T-cell (primary cell): ENCODE data around the gene GNG8. TPM values are rescaled to one million over a fixed set of nuclear protein-coding genes. Genes with fewer than 3 reads are reported as not detected.

Source experiments
- ATAC-seq, 4 experiments: fragments of 200-7000 bp in 3 of 4; fragments of 150-1000 bp in 1 of 4; cut with Tn5 transposase; replicated peaks in 1 of 4; 1 replicate in 3 of 4; 2 replicates in 1 of 4; pipeline ENCODE4 v1.10.0; 2021; ENCODE audit warnings: moderate library complexity in 3 of 4, mild to moderate bottlenecking in 2 of 4, moderate number of reproducible peaks in 1 of 4
- CTCF ChIA-PET, 2 donors: fragments of 300-600 bp; sonication (Branson Sonifier 250); formaldehyde crosslinking; loops; one replicate each; lab custom pipeline; 2022; ENCODE audit warnings: antibody characterized with exemption in 2 of 2; lab: Charles Lee
- POLR2A ChIA-PET, 2 donors: fragments of 300-600 bp; sonication (Branson Sonifier 250); formaldehyde crosslinking; loops; one replicate each; lab custom pipeline; 2022; ENCODE audit warnings: antibody characterized with exemption in 2 of 2; lab: Charles Lee
- DNase-seq, 35 experiments: peaks; one replicate each; pipeline versions ENCODE4 v3.0.0 to v3.0.0-alpha.2; 2013 to 2023
- H3K27ac ChIP-seq: one replicate; pipeline ENCODE4 v1.5.1; 2013; ENCODE audit warnings: low read length
- H3K27me3 ChIP-seq, 2 experiments: replicated peaks in 1 of 2; 1 replicate in 1 of 2; 2 replicates in 1 of 2; pipeline versions ENCODE4 v1.6.1 to v1.7.0; 2013; ENCODE audit warnings: low read length in 1 of 2, mixed read lengths in 1 of 2; ENCODE audit not compliant: control insufficient read depth in 2 of 2, insufficient read depth in 2 of 2; ENCODE audit errors: extremely low read depth in 1 of 2
- H3K36me3 ChIP-seq, 2 donors: 1 replicate in 1 of 2; 2 replicates in 1 of 2; pipeline versions ENCODE4 v1.6.1 to v1.7.0; 2013; ENCODE audit warnings: low read length in 1 of 2; ENCODE audit not compliant: control insufficient read depth in 2 of 2, insufficient read depth in 1 of 2; ENCODE audit errors: extremely low read depth in 1 of 2
- H3K4me1 ChIP-seq, 2 experiments: 1 replicate in 1 of 2; 2 replicates in 1 of 2; pipeline versions ENCODE4 v1.6.1 to v1.7.0; 2013; ENCODE audit warnings: low read length in 2 of 2, mixed read lengths in 1 of 2; ENCODE audit not compliant: insufficient read depth in 2 of 2, control insufficient read depth in 1 of 2; ENCODE audit errors: extremely low read depth in 1 of 2
- H3K4me3 ChIP-seq, 2 donors: 1 replicate in 1 of 2; 2 replicates in 1 of 2; pipeline versions ENCODE4 v1.5.1 to v1.7.0; 2013; ENCODE audit warnings: mild to moderate bottlenecking in 2 of 2, low read length in 1 of 2, moderate library complexity in 1 of 2; ENCODE audit not compliant: control insufficient read depth in 1 of 2; ENCODE audit errors: extremely low read depth in 1 of 2
- H3K9me3 ChIP-seq: 2 replicates; pipeline ENCODE4 v1.7.0; 2013
- H3K27ac Mint-ChIP-seq, 2 donors: one replicate each; pipeline ENCODE4 v1.8.0; 2020 to 2021; ENCODE audit warnings: mild to moderate bottlenecking in 2 of 2, mixed read lengths in 2 of 2
- H3K27me3 Mint-ChIP-seq, 2 donors: one replicate each; pipeline ENCODE4 v1.8.0; 2021 to 2022; ENCODE audit warnings: mixed read lengths in 2 of 2
- H3K36me3 Mint-ChIP-seq: one replicate; pipeline ENCODE4 v1.8.0; 2021; ENCODE audit warnings: mixed read lengths
- H3K4me1 Mint-ChIP-seq, 3 donors: one replicate each; pipeline ENCODE4 v1.8.0; 2020 to 2022; ENCODE audit warnings: mixed read lengths in 3 of 3, mild to moderate bottlenecking in 1 of 3
- H3K4me3 Mint-ChIP-seq, 3 donors: one replicate each; pipeline ENCODE4 v1.8.0; 2020 to 2022; ENCODE audit warnings: mild to moderate bottlenecking in 3 of 3, mixed read lengths in 3 of 3, moderate library complexity in 3 of 3
- H3K9me3 Mint-ChIP-seq, 3 donors: one replicate each; pipeline ENCODE4 v1.8.0; 2020 to 2022; ENCODE audit warnings: mixed read lengths in 3 of 3
- WGBS: methylation state at CpG from one replicate; pipeline ENCODE4 v1.1.5; 2013; ENCODE audit warnings: missing lambda C conversion rate; ENCODE audit not compliant: insufficient coverage; 5-methylcytosine and 5-hydroxymethylcytosine counted together
- total RNA-seq, 35 experiments: library from RNA in 6 of 35; stranded (reverse) in 6 of 35; fragments of 120-200 nt in 1 of 35; gene quantifications; one replicate each; pipeline versions ENCODE4 v1.2.1 to v1.2.4 and lab custom pipeline; 2013 to 2026

The GNG8 gene
- total RNA-seq, 5 donors from 2014 or later (not counting 1 experiment from before 2014, with no cell fraction given), result 3.3 to 7.9 (median 3.6) TPM; not detected in 2

GRCh38 chr19:46609511-46610412 is 26.2 kb downstream of the GNG8 start:
- no peak overlapping the region for H3K4me3 Mint-ChIP-seq

GRCh38 chr19:46608581-46609345 is 27.2 kb downstream of the GNG8 start:
- no peaks in the 10 kb centered on the region for H3K27me3 Mint-ChIP-seq
- no peak for DNase-seq
- Histone ChIP-seq H3K4me1 (peaks cover 33 to 60% of the 10 kb centered on the region in 2 experiments), H3K4me3 (no peak overlapping the region), H3K9me3 (no peaks in the 10 kb centered on the region), H3K36me3 (peaks cover 12 to 64% of the 10 kb centered on the region in 2 donors), H3K27ac (no peak overlapping the region), H3K27me3 (no peaks in the 10 kb centered on the region)
- peak overlapping the region in 1 of 3 donors; percentile 8 for H3K4me3 Mint-ChIP-seq
- H3K9me3 Mint-ChIP-seq, result no peaks in the 10 kb centered on the region
- peaks cover 38% of the 10 kb centered on the region for H3K36me3 Mint-ChIP-seq
- WGBS, result 97% methylated on average over 17 of the region's 27 CpGs
- H3K4me1 Mint-ChIP-seq, result peaks cover 66 to 78% (median 71%) of the 10 kb centered on the region in 3 donors
- POLR2A ChIA-PET, result no interaction called here
- no peak for ATAC-seq
- CTCF ChIA-PET, result no interaction called here
- H3K27ac Mint-ChIP-seq, result peak overlapping the region; percentile 24 to 47

More at GRCh38 chr19:46609511-46610412, 26.2 kb downstream of the GNG8 start:
- DNase-seq (no peak), ATAC-seq (no peak)
- H3K36me3 Mint-ChIP-seq, result peaks cover 38% of the 10 kb centered on the region
- H3K27ac Mint-ChIP-seq, result peak overlapping the region; percentile 44 to 47
- ChIA-PET POLR2A (interaction anchor here in 1 of 2 donors (0.5 kb wide), 1 partner anchor 536 kb away, joined by 4 read pairs; no protein-coding TSS in a partner anchor), CTCF (interaction anchor here in 1 of 2 donors (0.6 to 0.8 kb wide), 2 partner anchors 20 to 104 kb away, joined by 3 read pairs; no protein-coding TSS in a partner anchor)
- Histone ChIP-seq H3K4me3 (no peak overlapping the region), H3K4me1 (peaks cover 33 to 62% of the 10 kb centered on the region in 2 experiments), H3K27ac (no peak overlapping the region), H3K36me3 (peaks cover 12 to 58% of the 10 kb centered on the region in 2 donors), H3K27me3 (no peaks in the 10 kb centered on the region), H3K9me3 (no peaks in the 10 kb centered on the region)
- 94% methylated on average over 20 of the region's 30 CpGs for WGBS
- H3K4me1 Mint-ChIP-seq, result peaks cover 65 to 79% (median 73%) of the 10 kb centered on the region in 3 donors
- H3K27me3 Mint-ChIP-seq, result no peaks in the 10 kb centered on the region
- no peaks in the 10 kb centered on the region for H3K9me3 Mint-ChIP-seq

- peaks cover 34 to 61% of the 10 kb centered on the region in 2 experiments for H3K4me1 ChIP-seq
- POLR2A ChIA-PET, result no interaction called here
- peaks cover 38% of the 10 kb centered on the region for H3K36me3 Mint-ChIP-seq
Measured at GRCh38 chr19:46608178-46608577, 27.8 kb downstream of the GNG8 start.

DNA sequence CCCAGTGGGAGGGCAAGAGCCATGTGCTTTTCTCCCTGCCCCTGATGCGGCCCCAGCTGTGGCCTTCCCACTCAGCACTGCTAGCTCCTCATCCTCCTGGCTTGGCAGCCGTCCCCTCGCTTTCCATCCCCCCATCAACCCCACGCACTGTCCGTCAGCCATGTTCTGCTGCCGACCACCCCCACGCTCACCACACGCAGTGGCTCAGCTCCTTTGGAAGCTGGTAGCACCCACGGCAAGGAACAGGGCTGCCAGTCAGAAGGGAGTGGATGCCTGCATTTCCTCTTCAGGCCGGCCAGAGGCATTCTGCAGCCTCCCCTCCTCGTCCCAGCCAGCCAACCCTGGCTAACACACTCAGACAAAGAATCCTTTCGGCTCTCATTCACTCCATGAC is 28.6 kb downstream of the GNG8 start:
- Histone ChIP-seq H3K27ac (no peak overlapping the region), H3K27me3 (no peaks in the 10 kb centered on the region), H3K4me3 (no peak overlapping the region), H3K36me3 (peaks cover 12 to 64% of the 10 kb centered on the region in 2 donors), H3K4me1 (peaks cover 34 to 63% of the 10 kb centered on the region in 2 experiments), H3K9me3 (no peaks in the 10 kb centered on the region)
- 96% methylated on average over 12 of the region's 12 CpGs for WGBS
- no peaks in the 10 kb centered on the region for H3K27me3 Mint-ChIP-seq
- POLR2A ChIA-PET, result no interaction called here
- H3K27ac Mint-ChIP-seq, result peak overlapping the region; percentile 11 to 34
- CTCF ChIA-PET, result no interaction called here
- no peaks in the 10 kb centered on the region for H3K9me3 Mint-ChIP-seq
- ATAC-seq, result no peak
- H3K4me3 Mint-ChIP-seq, result no peak overlapping the region
- H3K36me3 Mint-ChIP-seq, result peaks cover 38% of the 10 kb centered on the region
- no peak for DNase-seq
- H3K4me1 Mint-ChIP-seq, result peaks cover 73 to 83% (median 75%) of the 10 kb centered on the region in 3 donors

More at GRCh38 chr19:46608178-46608577, 27.8 kb downstream of the GNG8 start:
- ATAC-seq (no peak), DNase-seq (no peak)
- no peaks in the 10 kb centered on the region for H3K27me3 ChIP-seq
- H3K36me3 ChIP-seq, result peaks cover 12 to 64% of the 10 kb centered on the region in 2 donors
- Mint-ChIP-seq H3K4me3 (no peak overlapping the region), H3K4me1 (peaks cover 69 to 79% (median 72%) of the 10 kb centered on the region in 3 donors), H3K9me3 (no peaks in the 10 kb centered on the region), H3K27me3 (no peaks in the 10 kb centered on the region), H3K27ac (peak overlapping the region; percentile 12 to 65)
- no peak overlapping the region for H3K4me3 ChIP-seq
- 97% methylated on average over 6 of the region's 9 CpGs for WGBS
- no peaks in the 10 kb centered on the region for H3K9me3 ChIP-seq
- CTCF ChIA-PET, result interaction anchor here in 1 of 2 donors (0.6 kb wide), 1 partner anchor 779 kb away, joined by 4 read pairs; no protein-coding TSS in a partner anchor
- H3K27ac ChIP-seq, result no peak overlapping the region

- Histone ChIP-seq H3K27me3 (no peaks in the 10 kb centered on the region), H3K4me3 (no peak overlapping the region), H3K4me1 (peaks cover 28 to 62% of the 10 kb centered on the region in 2 experiments), H3K9me3 (no peaks in the 10 kb centered on the region), H3K27ac (no peak overlapping the region), H3K36me3 (peaks cover 12 to 64% of the 10 kb centered on the region in 2 donors)
- Mint-ChIP-seq H3K27me3 (no peaks in the 10 kb centered on the region), H3K36me3 (peaks cover 38% of the 10 kb centered on the region), H3K27ac (peak overlapping the region; percentile 16 to 21), H3K4me1 (peaks cover 70 to 82% (median 75%) of the 10 kb centered on the region in 3 donors), H3K4me3 (no peak overlapping the region), H3K9me3 (no peaks in the 10 kb centered on the region)
- WGBS, result 98% methylated on average over 6 of the region's 12 CpGs
- DNase-seq (peak in 1 of 35 experiments; percentile 4), ATAC-seq (no peak)
- ChIA-PET CTCF (interaction anchor here in 1 of 2 donors (1.5 kb wide), 1 partner anchor 55 kb away, joined by 4 read pairs; no protein-coding TSS in a partner anchor), POLR2A (no interaction called here)
Measured at GRCh38 chr19:46606681-46607447, 29.1 kb downstream of the GNG8 start.
